AG09319 (cell line): Measurements from ENCODE around the gene CPM.
"Not testable (repeated sequence)": the region's sequence is repeated elsewhere in the genome, so short reads cannot be mapped to it uniquely, and the experiment has no call there.

Source experiments
- DNase-seq: peaks from one replicate; pipeline ENCODE4 v3.0.0-alpha.2; 2010; ENCODE audit warnings: low read depth; ENCODE audit errors: extremely low read depth
- CTCF ChIP-seq: IDR thresholded peaks from 2 replicates; pipeline ENCODE4 v1.5.1; 2011; ENCODE audit warnings: low read depth, mild to moderate bottlenecking, inconsistent platforms, low read length, moderate library complexity

Gene CPM

GRCh38 chr12:68821357-68822188 lies 111.4 kb downstream of the CPM start:
- TF ChIP-seq CTCF: no peak
- DNase-seq: no peak

GRCh38 chr12:68819481-68819880 lies 113.5 kb downstream of the CPM start:
- not testable (repeated sequence) for DNase-seq

GRCh38 chr12:68815928-68816800 lies 116.8 kb downstream of the CPM start:
- no peak for DNase-seq

GRCh38 chr12:68815232-68815927 lies 117.6 kb downstream of the CPM start:
- DNase-seq: no peak
- no peak for TF ChIP-seq CTCF

More at GRCh38 chr12:68815928-68816800, 116.8 kb downstream of the CPM start:
- no peak for TF ChIP-seq CTCF

GRCh38 chr12:68814490-68815231 lies 118.3 kb downstream of the CPM start:
- TF ChIP-seq CTCF: no peak
- no peak for DNase-seq

GRCh38 chr12:68813242-68813593 lies 119.8 kb downstream of the CPM start:
- TF ChIP-seq CTCF: no peak
- DNase-seq: no peak

GRCh38 chr12:68812553-68813241 lies 120.3 kb downstream of the CPM start:
- no peak for DNase-seq
- no peak for TF ChIP-seq CTCF

- not testable (repeated sequence) for DNase-seq
These were observed 121.4 kb downstream of the CPM start for GRCh38 chr12:68811573-68811972.

GRCh38 chr12:68810027-68810389 lies 123.0 kb downstream of the CPM start:
- not testable (repeated sequence) for DNase-seq
